Activated T-cell treated with anti-CD3 and anti-CD28 coated beads, Interleukin-2, amount 50 U/mL, for 72 hours (primary cell): ENCODE data around the gene CCDC60. TPM values are rescaled to one million over a fixed set of nuclear protein-coding genes. Genes with fewer than 3 reads are reported as not detected.

Source experiments
- ATAC-seq, 2 donors: fragments of 150-1000 bp; cut with Tn5 transposase; replicated peaks in 1 of 2; 2 replicates each; pipeline ENCODE4 v1.10.0; 2021; ENCODE audit warnings: moderate library complexity in 2 of 2, mild to moderate bottlenecking in 1 of 2
- DNase-seq, 2 donors: peaks; one replicate each; pipeline ENCODE4 v3.0.0; 2021 to 2022; ENCODE audit warnings: mixed read lengths in 1 of 2
- H3K27ac Mint-ChIP-seq: one replicate; pipeline ENCODE4 v1.8.0; 2022; ENCODE audit warnings: mild to moderate bottlenecking, moderate library complexity, mixed read lengths
- H3K27me3 Mint-ChIP-seq: one replicate; pipeline ENCODE4 v1.8.0; 2022; ENCODE audit warnings: low read depth, mixed read lengths
- H3K36me3 Mint-ChIP-seq, 2 donors: one replicate each; pipeline ENCODE4 v1.8.0; 2022; ENCODE audit warnings: mixed read lengths in 2 of 2, mild to moderate bottlenecking in 1 of 2; ENCODE audit not compliant: insufficient read depth in 2 of 2
- H3K4me1 Mint-ChIP-seq: one replicate; pipeline ENCODE4 v1.8.0; 2022; ENCODE audit warnings: low read depth, mixed read lengths
- H3K4me3 Mint-ChIP-seq, 2 donors: one replicate each; pipeline ENCODE4 v1.8.0; 2022; ENCODE audit warnings: mild to moderate bottlenecking in 2 of 2, mixed read lengths in 2 of 2, moderate library complexity in 2 of 2
- H3K9me3 Mint-ChIP-seq, 2 donors: one replicate each; pipeline ENCODE4 v1.8.0; 2022; ENCODE audit warnings: mixed read lengths in 2 of 2
- total RNA-seq, 2 donors: library from RNA; stranded (reverse); gene quantifications; one replicate each; pipeline ENCODE4 v1.2.3, GENCODE V29; 2022

CCDC60 gene
- total RNA-seq, 2 donors from 2014 or later, result not detected

- no peak for DNase-seq
- Mint-ChIP-seq H3K27me3 (peaks cover 23% of the 10 kb centered on the region), H3K4me1 (no peaks in the 10 kb centered on the region), H3K4me3 (no peak overlapping the region), H3K36me3 (no peaks in the 10 kb centered on the region), H3K9me3 (no peaks in the 10 kb centered on the region), H3K27ac (no peak overlapping the region)
- ATAC-seq, result no peak
Observed at GRCh38 chr12:119447126-119447525, 112.6 kb downstream of the CCDC60 start.

GRCh38 chr12:119447618-119448017, 113.1 kb downstream of the CCDC60 start:
- H3K27me3 Mint-ChIP-seq, result peaks cover 23% of the 10 kb centered on the region
- ATAC-seq, result no peak
- no peak overlapping the region for H3K27ac Mint-ChIP-seq

GRCh38 chr12:119448611-119449131, 114.1 kb downstream of the CCDC60 start:
- DNase-seq, result no peak
- H3K9me3 Mint-ChIP-seq, result no peaks in the 10 kb centered on the region
- H3K27ac Mint-ChIP-seq, result no peak overlapping the region
- no peak overlapping the region for H3K4me3 Mint-ChIP-seq
- ATAC-seq, result no peak
- H3K27me3 Mint-ChIP-seq, result peaks cover 25% of the 10 kb centered on the region
- H3K36me3 Mint-ChIP-seq, result no peaks in the 10 kb centered on the region
- H3K4me1 Mint-ChIP-seq, result no peaks in the 10 kb centered on the region

More at GRCh38 chr12:119447618-119448017, 113.1 kb downstream of the CCDC60 start:
- Mint-ChIP-seq H3K4me1 (no peaks in the 10 kb centered on the region), H3K9me3 (no peaks in the 10 kb centered on the region), H3K36me3 (no peaks in the 10 kb centered on the region), H3K4me3 (no peak overlapping the region)
- DNase-seq, result no peak

- no peaks in the 10 kb centered on the region for H3K36me3 Mint-ChIP-seq
- H3K27me3 Mint-ChIP-seq, result peaks cover 25% of the 10 kb centered on the region
- DNase-seq, result no peak
- H3K9me3 Mint-ChIP-seq, result peaks cover 1 to 2% of the 10 kb centered on the region in 2 donors
- no peak overlapping the region for H3K4me3 Mint-ChIP-seq
- no peak for ATAC-seq
- H3K4me1 Mint-ChIP-seq, result no peaks in the 10 kb centered on the region
- H3K27ac Mint-ChIP-seq, result no peak overlapping the region
Observed at GRCh38 chr12:119450771-119451170, 116.2 kb downstream of the CCDC60 start.

- ATAC-seq (no peak), DNase-seq (no peak)
- H3K27ac Mint-ChIP-seq, result no peak overlapping the region
- peaks cover 4 to 7% of the 10 kb centered on the region in 2 donors for H3K9me3 Mint-ChIP-seq
- no peaks in the 10 kb centered on the region for H3K36me3 Mint-ChIP-seq
- H3K4me3 Mint-ChIP-seq, result no peak overlapping the region
- no peaks in the 10 kb centered on the region for H3K4me1 Mint-ChIP-seq
- H3K27me3 Mint-ChIP-seq, result peaks cover 18% of the 10 kb centered on the region
Observed at GRCh38 chr12:119456824-119457223, 122.3 kb downstream of the CCDC60 start.

GRCh38 chr12:119457271-119457670, 122.7 kb downstream of the CCDC60 start:
- peaks cover 18% of the 10 kb centered on the region for H3K27me3 Mint-ChIP-seq

GRCh38 chr12:119459481-119459880, 125.0 kb downstream of the CCDC60 start:
- H3K27ac Mint-ChIP-seq, result no peak overlapping the region
- H3K4me1 Mint-ChIP-seq, result no peaks in the 10 kb centered on the region
- H3K9me3 Mint-ChIP-seq, result peaks cover 4 to 7% of the 10 kb centered on the region in 2 donors
- H3K27me3 Mint-ChIP-seq, result peaks cover 11% of the 10 kb centered on the region
- ATAC-seq (no peak), DNase-seq (no peak)
- no peaks in the 10 kb centered on the region for H3K36me3 Mint-ChIP-seq
- no peak overlapping the region for H3K4me3 Mint-ChIP-seq

More at GRCh38 chr12:119457271-119457670, 122.7 kb downstream of the CCDC60 start:
- no peak for DNase-seq
- Mint-ChIP-seq H3K9me3 (peaks cover 4 to 7% of the 10 kb centered on the region in 2 donors), H3K27ac (no peak overlapping the region), H3K36me3 (no peaks in the 10 kb centered on the region), H3K4me3 (no peak overlapping the region), H3K4me1 (no peaks in the 10 kb centered on the region)
- no peak for ATAC-seq

- ATAC-seq (no peak), DNase-seq (no peak)
- no peaks in the 10 kb centered on the region for H3K36me3 Mint-ChIP-seq
- H3K4me3 Mint-ChIP-seq, result no peak overlapping the region
- H3K4me1 Mint-ChIP-seq, result no peaks in the 10 kb centered on the region
- peaks cover 3 to 5% of the 10 kb centered on the region in 2 donors for H3K9me3 Mint-ChIP-seq
- no peak overlapping the region for H3K27ac Mint-ChIP-seq
- peaks cover 4% of the 10 kb centered on the region for H3K27me3 Mint-ChIP-seq
Observed at GRCh38 chr12:119460876-119461275, 126.3 kb downstream of the CCDC60 start.

- no peaks in the 10 kb centered on the region for H3K4me1 Mint-ChIP-seq
- ATAC-seq (no peak), DNase-seq (no peak)
- peaks cover 1 to 3% of the 10 kb centered on the region in 2 donors for H3K9me3 Mint-ChIP-seq
- H3K4me3 Mint-ChIP-seq, result no peak overlapping the region
- no peaks in the 10 kb centered on the region for H3K36me3 Mint-ChIP-seq
- H3K27ac Mint-ChIP-seq, result no peak overlapping the region
- H3K27me3 Mint-ChIP-seq, result no peaks in the 10 kb centered on the region
Observed at GRCh38 chr12:119461636-119462214, 127.2 kb downstream of the CCDC60 start.

- Mint-ChIP-seq H3K4me1 (no peaks in the 10 kb centered on the region), H3K9me3 (peaks cover 1 to 3% of the 10 kb centered on the region in 2 donors), H3K27ac (no peak overlapping the region), H3K4me3 (no peak overlapping the region), H3K36me3 (no peaks in the 10 kb centered on the region), H3K27me3 (no peaks in the 10 kb centered on the region)
- DNase-seq (no peak), ATAC-seq (no peak)
Observed at GRCh38 chr12:119463211-119463926, 128.8 kb downstream of the CCDC60 start.

GRCh38 chr12:119468296-119468695, 133.8 kb downstream of the CCDC60 start:
- ATAC-seq (no peak), DNase-seq (no peak)
- H3K4me1 Mint-ChIP-seq, result no peaks in the 10 kb centered on the region
- no peaks in the 10 kb centered on the region for H3K27me3 Mint-ChIP-seq
- no peaks in the 10 kb centered on the region for H3K36me3 Mint-ChIP-seq
- no peak overlapping the region for H3K4me3 Mint-ChIP-seq
- no peak overlapping the region for H3K27ac Mint-ChIP-seq
- H3K9me3 Mint-ChIP-seq, result no peaks in the 10 kb centered on the region

GRCh38 chr12:119475650-119476049, 141.1 kb downstream of the CCDC60 start:
- Mint-ChIP-seq H3K27me3 (no peaks in the 10 kb centered on the region), H3K4me3 (no peak overlapping the region), H3K36me3 (no peaks in the 10 kb centered on the region), H3K27ac (no peak overlapping the region), H3K4me1 (no peaks in the 10 kb centered on the region), H3K9me3 (peaks cover 2 to 3% of the 10 kb centered on the region in 2 donors)
- DNase-seq (no peak), ATAC-seq (no peak)

GRCh38 chr12:119476951-119477350, 142.4 kb downstream of the CCDC60 start:
- ATAC-seq, result no peak
- Mint-ChIP-seq H3K4me3 (no peak overlapping the region), H3K36me3 (no peaks in the 10 kb centered on the region), H3K27me3 (no peaks in the 10 kb centered on the region), H3K4me1 (no peaks in the 10 kb centered on the region), H3K27ac (no peak overlapping the region), H3K9me3 (peaks cover 2 to 3% of the 10 kb centered on the region in 2 donors)
- no peak for DNase-seq
